HG03457 (cell line): ENCODE data around the gene SPATS2.

ENCODE experiments used
- ATAC-seq: cut with Tn5 transposase; IDR thresholded peaks from one replicate; pipeline ENCODE4 v1.9.1; 2021; ENCODE audit warnings: moderate number of reproducible peaks; ENCODE audit not compliant: unreplicated experiment

The SPATS2 gene

DNA sequence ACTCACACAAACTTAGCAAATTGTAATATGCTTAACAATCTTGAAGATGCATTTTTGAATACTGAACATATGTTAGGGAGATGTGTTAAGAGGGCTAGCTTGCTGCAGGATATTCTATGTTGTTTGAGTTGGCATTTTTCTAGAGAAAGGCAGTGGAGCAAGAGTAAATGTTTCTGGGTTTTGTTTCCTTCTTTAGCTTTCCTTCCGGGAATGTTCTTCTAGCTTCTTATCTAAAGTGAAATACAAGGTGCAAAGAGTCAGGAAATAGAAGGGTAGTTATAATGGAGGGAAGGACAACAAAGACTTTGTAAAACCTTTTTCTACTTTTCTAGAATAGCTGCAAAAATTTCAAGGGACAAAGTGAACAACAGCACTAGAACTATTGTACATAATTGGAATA lies 94.0 kb downstream of the SPATS2 start:
- ATAC-seq: no peak

DNA sequence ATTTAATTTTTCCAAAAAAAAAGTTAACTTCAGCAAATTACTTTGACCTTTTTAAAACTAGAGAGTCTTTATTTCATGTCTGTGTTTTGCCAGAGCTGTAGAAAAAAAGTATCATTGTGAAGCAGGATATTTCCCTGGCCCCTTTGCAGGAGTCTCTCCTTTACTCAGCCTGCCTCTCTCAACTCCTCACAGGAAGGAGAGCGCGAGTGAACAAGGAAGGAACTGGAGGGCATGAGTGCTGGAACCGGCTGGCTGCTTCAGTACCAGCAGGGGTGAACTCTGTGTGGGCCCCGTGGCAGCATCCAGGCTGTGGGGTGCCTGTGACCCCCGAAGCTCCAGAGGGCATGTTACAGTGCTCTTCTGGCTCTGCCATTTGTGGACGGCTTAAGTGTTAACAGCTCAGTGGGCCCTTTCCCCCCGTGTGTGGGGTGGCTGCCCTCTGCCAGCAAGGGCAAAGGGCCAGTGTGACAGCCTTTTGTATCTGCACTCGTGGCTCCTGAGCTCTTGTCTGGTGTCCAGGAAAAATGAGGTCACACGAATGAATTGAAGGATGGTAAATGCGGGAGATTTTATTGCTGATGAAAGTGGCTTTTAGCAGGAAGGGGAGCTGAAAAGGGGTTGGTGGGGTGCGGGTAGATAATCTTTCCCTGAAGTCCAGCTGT lies 95.0 kb downstream of the SPATS2 start:
- no peak for ATAC-seq

DNA sequence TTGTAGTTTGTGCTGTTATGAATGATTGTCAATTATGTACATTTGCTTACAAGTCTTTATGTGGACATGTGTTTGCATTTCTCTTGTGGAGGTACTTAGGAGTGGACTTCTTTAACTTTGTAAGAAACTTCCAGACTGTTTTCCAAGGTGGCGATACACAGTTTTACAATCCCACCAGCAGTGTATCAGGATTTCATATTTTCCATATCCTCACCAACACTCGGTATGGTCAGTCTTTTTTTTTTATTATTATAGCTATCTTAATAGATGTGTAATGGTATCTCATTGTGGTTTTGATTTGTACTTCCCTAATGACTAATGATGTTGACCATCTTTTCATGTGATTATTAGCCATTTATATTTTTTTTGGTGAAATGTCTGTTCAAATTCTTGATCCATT lies 97.9 kb downstream of the SPATS2 start:
- ATAC-seq: no peak

DNA sequence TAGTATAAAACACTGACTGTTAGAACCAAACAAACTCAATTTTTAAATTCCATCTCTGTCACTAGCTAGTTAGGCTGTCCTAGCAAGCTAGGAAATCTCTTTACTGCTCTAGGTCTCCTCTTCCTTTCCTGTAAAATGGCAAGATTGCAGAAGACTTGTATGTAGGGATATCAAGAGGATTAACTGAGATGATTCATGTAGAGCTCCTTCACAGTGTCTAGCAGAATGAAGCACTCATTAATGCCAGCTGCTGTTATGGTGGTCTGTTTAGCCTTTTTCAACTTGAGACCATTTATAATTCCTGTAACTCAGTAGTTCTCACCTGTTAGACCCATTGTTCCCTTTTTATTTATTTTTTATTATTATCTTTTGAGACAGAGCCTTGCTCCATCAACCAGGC lies 103.7 kb downstream of the SPATS2 start:
- no peak for ATAC-seq

DNA sequence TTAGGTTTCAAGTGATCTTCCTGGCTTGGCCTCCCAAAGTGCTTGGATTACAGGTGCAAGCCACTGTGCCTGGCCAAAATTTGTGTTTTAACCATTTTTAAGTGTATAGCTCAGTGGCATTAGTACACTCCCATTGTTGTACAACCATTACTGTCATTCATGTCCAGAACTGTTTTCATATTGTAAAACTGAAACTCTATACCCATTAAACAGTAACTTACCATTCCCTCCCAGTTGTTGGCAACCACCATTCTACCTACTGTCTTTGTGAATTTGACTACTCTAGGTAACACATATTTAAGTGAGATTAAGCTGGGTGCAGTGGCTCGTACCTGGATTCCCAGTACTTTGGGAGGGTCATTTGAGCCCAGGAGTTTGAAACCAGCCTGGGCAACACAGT lies 104.3 kb downstream of the SPATS2 start:
- no peak for ATAC-seq

DNA sequence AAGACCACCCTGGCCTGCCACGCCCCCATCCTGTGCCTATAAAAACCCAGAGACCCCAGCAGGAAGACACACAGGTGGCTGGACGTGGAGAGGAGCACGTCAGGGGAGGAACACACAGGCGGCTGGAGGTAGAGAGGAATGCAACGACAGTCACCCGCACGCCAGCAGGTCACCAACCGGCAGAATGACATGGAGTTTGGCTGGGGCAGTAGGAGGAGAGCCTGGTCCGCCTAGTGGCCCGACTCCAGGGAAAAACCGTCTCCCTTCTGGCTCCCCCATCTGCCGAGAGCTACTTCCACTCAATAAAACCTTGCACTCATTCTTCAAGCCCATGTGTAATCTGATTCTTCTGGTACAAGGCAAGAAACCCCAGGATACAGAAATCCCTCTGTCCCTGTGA lies 108.8 kb downstream of the SPATS2 start:
- ATAC-seq: no peak

DNA sequence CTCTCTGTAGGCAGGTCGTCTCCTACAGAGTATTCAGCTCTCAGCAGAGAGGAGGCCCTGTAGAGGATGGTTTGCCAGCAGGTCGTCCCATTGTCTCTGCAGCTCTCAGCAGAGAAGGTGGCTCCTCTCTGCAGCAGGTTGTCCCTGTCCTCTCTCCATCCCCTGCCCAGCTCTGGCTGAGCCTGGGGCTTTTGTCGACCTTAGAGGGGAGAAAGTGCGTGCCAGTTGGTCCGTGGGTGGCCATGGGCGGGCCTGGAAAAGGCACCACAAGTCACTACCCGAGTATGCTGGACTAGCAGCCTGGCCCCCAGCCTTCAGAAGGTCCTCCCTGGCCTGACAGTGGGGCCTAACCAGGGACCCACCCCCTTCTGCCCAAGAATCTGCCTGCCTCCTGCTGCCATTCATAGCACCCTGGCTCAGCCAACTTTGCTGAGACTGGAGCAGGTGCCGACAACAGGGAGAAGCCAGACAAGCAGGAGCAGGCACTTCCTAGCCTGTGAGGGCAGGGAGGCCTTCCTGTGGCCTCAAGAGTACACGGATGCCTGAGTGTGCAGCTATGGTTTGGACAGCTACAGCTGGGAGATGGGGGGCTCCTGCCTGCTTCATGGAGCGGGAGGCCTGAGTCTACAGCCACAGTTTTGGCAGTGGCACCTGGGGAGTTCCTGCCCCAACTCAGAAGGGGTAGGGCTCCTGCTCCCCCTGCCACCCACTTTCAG lies 111.8 kb downstream of the SPATS2 start:
- no peak for ATAC-seq

DNA sequence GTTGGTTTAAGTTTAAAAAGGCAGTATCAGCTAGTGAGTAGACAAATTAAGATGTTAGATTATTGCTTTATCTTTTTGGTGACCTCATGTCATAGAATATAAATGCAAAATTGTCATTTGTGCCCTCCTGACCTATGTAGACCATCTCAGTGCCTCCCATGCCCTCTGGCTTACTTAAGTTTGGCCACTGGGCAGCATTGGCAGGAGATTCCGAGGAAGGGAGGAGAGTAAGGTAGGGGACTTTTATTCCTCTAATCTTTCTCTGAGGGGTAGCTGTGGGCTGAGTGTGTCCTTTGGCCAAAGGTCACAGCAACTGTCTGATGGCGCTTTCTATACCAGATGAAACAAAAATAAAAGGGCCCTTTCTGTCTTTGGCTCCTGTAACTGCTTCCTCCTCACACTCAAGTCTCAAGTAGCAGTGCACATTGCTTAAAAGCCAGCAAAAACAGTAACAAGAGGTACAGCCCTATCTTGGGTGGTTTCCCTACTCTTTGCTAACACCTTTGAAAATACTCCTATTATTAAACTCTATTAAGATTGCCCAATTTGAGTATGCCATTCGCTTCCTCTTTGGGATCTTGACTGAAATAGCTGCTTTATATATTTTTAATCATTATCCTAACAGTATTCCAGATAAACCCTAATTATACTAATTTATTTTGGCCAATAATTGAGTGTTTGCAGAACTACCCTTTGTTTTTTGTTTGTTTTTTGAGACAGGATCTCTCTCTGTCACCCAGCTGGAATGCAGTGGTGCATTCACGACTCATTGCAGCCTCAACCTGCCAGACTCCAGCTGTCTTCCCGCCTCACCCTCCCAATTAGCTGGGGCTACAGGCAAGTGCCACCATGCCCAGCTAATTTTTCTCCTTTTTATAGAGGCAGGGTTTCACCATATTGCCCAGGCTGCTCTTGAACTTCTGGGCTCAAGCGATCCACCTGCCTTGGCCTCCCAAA lies 115.1 kb downstream of the SPATS2 start:
- no peak for ATAC-seq

DNA sequence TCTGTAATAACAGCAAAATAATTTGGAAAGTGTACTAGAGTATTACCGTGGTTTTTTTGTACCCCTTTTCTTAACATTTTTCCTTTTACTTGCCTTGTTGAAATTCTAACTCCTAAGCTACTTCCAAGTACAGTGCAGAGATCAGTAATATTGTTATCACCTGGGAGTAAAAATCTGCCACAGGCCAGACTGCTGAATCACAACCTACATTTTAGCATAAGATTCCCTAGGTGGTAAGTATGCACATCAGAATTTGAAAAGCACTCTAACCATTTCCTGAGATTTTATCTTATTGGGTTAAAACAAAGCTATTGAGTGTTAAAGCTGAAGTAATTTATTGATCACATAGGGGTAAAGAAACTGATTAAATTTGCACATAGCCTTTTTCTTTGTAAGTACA lies 116.4 kb downstream of the SPATS2 start:
- ATAC-seq: no peak

DNA sequence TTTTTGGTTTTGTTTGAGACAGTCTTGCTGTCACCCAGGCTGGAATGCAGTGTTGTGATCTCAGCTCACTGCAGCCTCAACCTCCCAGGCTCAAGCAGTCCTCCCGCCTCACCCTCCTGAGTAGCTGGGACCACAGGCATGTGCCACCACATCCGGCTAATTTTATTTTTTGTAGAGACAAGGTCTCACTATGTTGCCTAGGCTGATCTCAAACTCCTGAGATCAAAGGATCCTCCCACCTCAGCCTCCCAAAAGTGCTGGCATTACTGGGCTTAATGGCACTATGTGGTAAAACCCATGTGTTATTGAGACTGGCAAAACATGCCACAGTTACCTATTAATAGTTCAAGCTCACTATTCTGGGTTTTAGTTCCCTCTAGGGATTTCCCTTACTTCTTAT lies 120.3 kb downstream of the SPATS2 start:
- no peak for ATAC-seq

DNA sequence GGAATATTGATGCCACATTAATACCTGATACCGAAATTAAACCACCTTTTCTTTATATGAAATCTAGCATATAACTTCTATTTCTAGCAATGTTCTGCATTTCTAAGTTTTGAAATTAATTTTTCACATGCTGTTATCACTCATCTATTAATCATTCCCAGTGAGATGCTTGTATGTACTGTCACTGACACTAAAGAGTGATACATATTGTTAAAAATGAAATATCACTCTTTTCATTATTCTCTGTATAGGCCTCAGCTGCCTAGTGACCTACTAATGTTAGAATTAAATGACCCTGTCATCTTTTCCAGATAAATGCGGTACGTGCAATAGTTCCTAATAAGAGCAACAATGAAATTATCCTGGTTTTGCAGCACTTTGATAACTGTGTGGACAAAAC lies 121.9 kb downstream of the SPATS2 start:
- ATAC-seq: no peak

DNA sequence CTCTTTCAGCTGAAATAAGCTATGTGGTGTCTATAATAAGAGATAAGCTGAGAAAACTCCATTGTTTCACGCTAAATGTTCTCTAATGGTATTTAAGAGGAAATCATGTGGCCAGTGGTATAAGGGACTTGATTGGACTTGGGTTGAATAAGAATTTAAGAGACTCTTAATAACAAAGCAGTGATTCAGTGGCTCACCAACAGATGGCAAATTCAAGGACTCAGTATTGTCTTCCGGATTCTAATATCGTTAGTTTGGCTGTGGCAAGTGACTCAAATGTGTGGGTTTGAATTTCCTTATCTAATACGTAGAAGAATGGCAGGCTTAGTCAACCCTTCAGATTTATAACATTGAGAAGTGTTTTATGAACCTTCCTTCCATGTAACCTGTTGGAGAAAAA lies 122.5 kb downstream of the SPATS2 start:
- no peak for ATAC-seq

DNA sequence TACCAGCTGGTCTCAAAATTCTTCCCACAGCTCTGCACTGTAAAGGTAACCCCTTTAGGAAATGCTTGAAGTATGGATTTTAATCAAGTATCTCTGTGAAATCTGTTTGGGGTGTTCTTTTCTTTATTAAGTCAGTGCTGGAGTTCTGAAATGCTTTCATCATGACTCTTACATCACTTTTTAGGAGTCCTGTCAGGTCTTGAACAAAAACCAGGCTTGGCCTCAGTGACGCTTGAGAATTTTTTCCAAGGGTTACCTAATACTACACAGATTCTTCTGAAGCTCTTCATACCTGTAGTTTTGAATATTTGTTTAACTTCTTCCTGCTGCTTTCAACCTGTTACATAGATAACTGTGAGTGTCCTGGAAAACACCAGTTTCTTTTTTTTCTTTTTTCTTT lies 124.6 kb downstream of the SPATS2 start:
- ATAC-seq: no peak

DNA sequence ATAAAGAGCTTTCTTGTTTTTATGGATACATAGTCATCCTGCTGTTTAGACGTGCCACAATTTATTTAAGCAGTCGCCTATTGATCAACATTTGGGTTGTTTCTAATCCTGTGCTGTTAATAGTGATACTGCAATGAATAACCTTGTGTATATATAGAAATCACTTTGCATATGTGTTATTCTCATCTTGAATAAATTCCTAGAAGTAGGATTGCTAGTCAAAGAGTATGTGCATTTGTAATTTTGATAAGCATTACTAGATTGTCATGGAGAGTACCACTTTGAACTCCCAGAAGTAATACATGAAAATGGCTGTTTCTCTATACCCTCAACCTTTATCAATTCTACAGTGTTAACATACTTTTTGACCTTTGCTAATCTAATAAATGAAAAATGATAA lies 126.6 kb downstream of the SPATS2 start:
- no peak for ATAC-seq

DNA sequence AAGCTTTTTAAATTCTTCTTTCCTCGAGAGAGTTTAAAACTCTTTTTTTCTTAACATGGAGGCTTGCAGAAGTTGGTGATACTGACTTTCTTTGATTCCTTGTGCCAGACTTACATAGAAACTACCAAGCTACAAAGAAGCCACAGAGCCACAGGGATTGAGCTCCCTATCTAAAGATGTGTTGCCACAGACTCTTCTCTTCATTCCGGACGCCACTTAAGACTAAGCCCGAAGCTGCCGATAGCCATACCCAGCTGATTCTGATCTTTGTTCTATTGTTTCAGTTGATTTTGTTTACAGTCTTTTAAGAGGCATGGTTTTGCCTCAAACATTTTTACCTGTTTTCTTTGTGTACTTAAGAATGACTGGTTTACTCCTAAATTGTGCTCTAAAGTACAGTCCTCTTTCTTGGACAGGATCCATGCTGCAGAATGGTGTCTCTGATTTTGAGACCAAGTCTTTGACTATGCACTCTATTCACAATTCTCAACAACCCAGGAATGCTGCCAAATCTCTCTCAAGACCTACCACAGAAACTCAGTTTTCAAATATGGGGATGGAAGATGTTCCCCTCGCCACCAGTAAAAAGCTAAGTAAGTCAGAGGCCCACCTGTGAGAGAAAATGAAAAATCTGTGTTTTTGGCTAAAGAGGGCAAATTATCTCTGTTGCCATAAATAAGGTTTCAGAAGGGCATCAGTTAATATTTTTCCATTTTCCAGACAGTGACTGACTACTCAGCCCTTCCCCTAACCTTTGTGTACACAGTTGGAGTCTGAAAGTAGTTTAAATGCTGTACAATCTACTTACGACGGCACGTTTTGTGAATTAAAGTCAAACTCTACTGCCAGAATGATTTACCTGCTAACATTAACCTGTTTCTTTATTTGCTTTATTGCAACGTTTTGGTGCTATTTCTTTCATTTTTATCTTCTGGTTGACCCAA lies 129.4 kb downstream of the SPATS2 start:
- no peak for ATAC-seq

DNA sequence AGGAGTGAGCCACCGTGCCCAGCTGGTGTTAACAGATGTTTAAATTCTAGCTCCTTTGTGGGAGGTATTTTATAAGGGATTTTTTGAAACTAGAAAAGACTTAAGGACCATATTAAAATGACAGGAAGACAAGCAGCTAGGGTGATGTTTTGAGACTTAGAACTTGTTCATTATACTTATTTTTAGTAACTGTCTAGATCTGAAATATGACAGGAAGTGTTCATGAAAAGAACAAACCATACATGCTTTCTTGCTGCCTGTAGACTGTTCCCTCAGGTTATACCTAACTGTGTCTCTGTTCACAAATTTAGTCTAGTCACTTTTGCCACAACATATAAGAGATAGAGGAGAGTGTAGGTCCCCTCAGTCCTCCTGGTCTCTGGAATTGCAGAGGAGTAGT lies 134.6 kb downstream of the SPATS2 start:
- ATAC-seq: no peak

DNA sequence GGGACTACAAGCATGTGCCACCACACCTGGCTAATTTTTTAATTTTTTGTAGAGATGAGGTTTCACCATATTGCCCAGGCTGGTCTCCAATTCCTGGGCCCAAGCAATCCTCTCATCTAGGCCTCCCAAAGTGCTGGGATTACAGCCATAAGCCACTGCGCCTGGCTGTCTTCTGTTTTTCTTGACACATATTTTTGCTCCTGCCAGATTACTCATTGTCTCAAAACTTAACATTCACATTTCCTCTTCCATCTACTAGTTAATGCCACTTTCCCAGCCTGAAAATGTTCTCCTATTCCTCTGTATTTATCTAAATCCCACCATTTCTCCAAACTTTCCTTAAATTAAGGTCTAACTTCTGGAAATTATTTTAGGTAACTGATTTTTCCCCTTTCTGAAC lies 135.3 kb downstream of the SPATS2 start:
- no peak for ATAC-seq

DNA sequence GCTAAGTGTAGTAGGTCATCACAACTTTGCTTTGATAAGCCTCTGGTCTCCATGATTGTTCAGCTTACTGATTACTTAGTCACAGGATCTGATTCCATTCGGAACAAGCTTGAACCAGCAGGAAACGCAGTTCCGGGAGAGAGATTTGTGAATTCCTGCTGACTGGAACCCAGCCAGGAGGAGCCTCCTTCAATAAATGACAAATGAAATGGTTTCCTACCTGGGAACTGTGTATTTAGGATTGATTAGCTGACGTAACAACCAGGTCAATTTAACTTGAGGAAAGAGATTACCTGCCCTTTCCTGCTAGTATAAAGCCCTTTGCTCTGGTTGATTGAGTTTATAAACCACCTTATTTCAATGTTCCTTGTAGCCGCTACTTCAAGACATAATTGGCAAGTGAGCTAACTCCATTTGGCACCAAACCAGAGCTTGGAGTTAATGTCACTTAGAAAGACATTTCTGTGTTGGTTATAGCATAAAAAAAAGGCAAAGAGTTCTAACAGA lies 136.5 kb downstream of the SPATS2 start:
- ATAC-seq: no peak

DNA sequence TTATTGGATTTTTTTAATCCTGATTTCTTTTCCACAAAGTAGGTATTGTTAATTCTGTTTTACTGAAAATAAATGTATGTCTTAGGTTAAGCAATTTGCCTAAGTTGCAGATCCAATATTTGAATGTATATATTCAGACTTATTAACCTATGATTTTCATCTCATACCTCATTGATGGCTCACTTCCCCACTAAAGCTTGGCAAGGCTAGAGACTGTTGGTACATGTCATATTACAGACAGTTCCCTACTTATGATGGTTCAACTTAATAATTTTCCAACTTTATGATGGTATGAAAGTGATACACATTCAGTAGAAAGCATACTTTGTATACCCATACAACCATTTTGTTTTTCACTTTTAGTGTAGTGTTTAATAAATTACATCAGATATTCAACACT lies 138.4 kb downstream of the SPATS2 start:
- no peak for ATAC-seq

DNA sequence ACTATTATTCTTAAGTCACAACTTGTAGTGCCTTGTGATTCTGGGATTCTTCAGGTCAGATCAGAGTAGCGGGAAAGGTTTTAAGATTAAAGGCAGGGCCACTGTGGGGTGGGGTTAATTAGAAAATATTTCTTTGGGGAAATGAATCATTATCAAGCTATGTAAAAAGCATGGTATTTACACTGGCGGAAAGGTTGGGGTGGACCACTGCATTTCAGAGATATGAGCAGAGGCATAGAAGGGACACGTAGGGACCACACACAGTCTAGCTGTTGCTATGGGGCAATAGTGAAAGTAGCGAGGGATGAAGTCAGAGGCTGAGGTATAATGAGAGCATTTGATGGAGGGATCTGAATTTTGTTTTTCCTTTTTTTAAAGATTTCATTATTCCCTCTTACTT lies 139.9 kb downstream of the SPATS2 start:
- no peak for ATAC-seq
